ENCODE measurements around the gene UBE2Q1.

Gene UBE2Q1

DNA sequence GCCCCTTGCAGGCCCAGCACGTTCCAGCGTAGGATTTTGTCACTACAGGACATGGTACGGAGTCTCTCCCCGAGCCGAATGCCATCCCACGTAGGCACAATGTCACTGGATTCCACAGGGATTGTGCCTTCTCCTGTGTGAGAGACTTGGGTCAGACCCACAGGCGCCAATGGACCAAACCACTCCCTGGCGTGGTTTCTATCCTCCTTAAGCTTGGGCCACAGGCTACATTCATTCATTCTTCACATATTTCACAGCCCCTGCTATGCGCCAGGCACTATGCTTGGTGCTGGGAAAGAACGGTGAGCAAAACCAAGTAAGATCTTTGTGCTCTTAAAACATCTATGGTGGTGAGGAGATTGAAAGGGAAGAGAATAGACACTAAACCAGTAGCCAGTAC, 27.8 kb upstream of the UBE2Q1 start:
- no peak for TF ChIP-seq GATA3 (IDR thresholded peaks at IDR 0.05; ENCODE audit: low read depth, low read length)
- no peak for TF ChIP-seq GATA2 (IDR thresholded peaks at IDR 0.05; ENCODE audit: low read depth, low read length)

DNA sequence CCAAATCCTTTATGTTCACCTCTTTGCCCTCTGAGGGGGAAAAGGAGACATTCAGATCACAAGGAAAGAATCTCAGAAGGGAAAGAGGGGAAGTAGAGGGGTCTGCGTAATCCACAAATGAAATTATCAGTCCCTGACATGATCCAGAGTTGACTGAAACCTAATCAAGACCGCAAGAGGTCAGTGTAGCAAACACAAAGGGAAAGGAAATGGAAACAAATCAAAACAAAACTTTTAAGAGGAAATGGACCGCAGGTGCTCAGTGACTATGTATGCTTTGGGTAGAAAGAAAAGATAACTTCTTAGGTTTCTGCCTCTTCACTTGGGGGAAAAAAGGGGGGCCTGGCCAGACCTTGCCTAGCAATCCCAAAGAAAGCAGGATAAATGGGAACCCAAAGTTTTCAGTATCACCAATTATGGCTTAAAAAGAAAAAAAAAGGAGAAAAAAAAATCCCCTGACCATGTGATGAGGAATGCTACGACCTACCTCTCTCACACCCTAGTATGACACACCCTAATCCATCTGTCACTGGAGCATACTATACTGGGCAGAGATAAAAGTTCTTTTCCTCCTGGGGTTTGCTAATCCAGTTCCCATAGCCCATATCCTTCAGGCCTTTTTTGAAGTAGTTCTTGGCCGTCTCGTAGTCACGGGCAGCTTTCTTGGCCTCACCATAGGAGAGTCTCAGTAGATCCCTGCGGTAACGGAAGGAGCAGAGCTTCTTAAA, 26.0 kb upstream of the UBE2Q1 start:
- TF ChIP-seq GATA3 (IDR thresholded peaks at IDR 0.05; ENCODE audit: low read depth, low read length), result no peak
- no peak for TF ChIP-seq GATA2 (IDR thresholded peaks at IDR 0.05; ENCODE audit: low read depth, low read length)

DNA sequence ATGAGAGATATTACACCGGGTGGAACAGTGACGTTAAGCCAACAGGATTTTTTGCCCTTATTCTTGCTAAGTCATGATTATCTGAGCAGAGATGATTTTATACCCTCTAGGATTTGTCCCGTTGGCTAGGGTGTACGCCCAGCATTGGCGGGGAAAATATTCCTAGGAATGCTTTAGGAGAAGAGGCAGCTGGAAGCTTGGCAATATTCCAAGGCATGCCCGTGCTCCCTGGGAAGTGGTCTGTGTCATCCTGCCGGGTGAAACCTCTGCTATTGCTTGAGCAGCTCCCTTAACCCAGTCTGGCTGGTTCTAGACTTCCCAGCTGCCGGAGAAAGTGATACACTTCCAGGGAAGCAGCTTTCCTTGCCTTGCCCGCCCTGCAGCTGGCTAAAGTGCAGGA, 25.3 kb upstream of the UBE2Q1 start:
- no peak for TF ChIP-seq GATA3 (IDR thresholded peaks at IDR 0.05; ENCODE audit: low read depth, low read length)
- no peak for TF ChIP-seq GATA2 (IDR thresholded peaks at IDR 0.05; ENCODE audit: low read depth, low read length)

DNA sequence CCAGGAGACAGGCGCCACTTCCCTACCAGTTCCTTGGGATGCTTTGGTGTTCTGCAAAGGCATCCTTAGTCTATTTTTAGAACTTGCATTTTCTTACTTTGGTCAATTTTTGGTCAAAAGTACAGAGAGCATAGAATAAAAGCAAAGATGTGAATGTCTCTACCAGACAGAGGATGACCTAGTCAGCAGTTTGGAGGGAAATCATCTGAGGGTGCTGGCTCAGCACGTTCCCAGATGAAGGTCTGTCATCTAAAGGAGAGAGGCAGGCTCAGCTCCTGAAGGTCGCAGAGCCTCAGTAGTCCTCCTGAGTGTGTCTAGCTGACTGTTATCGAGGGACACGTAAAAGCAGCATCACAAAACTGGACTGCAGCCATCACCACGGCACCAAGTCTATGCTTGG, 24.4 kb upstream of the UBE2Q1 start:
- TF ChIP-seq GATA2 (IDR thresholded peaks at IDR 0.05; ENCODE audit: low read depth, low read length) (no peak), GATA3 (IDR thresholded peaks at IDR 0.05; ENCODE audit: low read depth, low read length) (no peak)

DNA sequence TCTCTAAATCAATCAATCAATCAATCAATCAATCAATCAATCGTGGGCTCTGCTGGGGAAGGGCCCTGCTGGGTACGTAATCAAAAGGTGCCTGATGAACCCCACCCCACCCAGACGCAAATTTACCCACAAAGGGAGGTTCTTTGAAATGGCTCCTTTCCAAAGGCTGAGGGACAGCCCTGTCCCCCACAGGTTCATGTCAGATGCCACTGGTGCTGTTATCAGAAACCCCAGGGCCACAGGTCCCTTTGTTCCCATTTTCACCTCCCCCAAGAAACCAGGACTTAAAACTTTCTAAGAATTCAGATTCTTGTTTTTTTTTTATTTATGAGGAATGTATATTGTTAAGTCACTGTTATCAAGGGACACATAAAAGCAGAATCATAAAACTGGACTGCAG, 23.3 kb upstream of the UBE2Q1 start:
- TF ChIP-seq GATA3 (IDR thresholded peaks at IDR 0.05; ENCODE audit: low read depth, low read length) (no peak), GATA2 (IDR thresholded peaks at IDR 0.05; ENCODE audit: low read depth, low read length) (no peak)

DNA sequence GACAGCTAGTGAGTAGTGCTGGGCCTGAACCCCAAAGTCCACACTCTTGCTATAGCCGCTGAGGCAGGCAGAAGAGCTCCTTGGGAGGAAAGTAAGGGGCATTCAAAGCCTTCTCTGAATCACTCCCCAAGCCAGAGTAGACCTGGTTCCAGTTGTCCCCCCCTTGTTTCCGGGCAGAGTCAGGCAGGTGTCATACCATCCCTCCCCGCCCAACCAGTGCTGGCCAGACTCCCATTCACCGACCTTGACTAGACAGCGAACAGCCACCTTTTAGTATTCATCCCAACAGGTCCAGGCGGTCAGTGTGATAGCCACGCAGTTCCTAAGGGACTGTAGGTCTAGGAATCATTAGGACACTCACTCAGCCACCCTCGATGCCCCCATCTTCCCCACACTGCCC, 20.9 kb upstream of the UBE2Q1 start:
- TF ChIP-seq GATA2 (IDR thresholded peaks at IDR 0.05; ENCODE audit: low read depth, low read length) (no peak), GATA3 (IDR thresholded peaks at IDR 0.05; ENCODE audit: low read depth, low read length) (no peak)

DNA sequence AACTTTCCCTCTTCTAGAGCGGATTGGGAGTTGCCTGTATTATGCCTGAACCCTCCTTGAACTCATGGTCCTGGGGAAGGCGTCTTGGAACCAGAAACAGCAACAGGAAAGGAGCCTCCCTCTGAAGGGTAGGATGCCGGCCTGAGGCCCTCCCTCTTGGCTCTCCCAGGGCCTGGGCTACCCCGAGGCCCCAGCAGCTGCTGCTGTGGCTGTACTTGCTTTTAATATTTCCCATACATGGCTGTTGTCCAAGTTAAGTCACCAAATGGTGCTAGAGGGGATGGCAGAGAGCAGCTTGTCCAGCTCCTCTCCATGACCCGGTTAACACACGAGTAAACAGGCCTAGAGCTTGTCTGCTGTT, 19.6 kb upstream of the UBE2Q1 start:
- TF ChIP-seq GATA2 (IDR thresholded peaks at IDR 0.05; ENCODE audit: low read depth, low read length), result no peak
- no peak for TF ChIP-seq GATA3 (IDR thresholded peaks at IDR 0.05; ENCODE audit: low read depth, low read length)

DNA sequence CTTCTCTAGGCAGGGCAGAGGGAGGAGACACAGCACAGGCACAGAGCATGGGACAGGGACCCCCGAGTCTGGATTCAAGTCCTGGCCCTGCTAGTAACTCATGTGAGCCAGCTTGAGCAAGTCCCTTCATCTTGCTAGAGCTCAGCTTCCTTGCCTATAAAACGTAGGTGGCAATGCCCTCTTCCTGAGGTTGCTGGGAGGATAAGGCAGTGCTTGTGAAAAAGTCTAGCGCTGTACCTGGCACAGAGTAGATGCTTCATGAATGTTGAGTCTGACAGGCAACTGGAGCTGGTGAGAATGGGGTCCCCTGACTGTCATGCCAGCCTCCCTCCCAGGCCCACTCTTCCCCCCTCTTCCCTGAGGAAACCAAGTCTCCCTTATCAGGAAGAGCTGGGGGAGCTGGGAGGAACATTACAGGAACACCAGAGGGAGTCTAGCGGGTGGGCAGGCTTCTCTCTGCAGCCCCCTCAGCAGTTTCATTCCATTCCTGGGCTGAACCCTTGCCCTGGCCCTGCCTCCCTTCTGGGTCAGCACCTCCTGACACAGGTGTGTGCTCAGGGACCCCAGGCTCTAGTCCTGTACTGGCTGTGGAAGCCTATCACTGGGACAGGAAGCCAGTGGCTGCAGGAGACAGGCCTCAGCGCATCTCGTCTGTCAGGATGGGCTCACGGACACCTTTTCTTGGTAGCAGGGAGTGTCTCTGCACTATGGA, 19.0 kb upstream of the UBE2Q1 start:
- TF ChIP-seq GATA2 (IDR thresholded peaks at IDR 0.05; ENCODE audit: low read depth, low read length) (no peak), GATA3 (IDR thresholded peaks at IDR 0.05; ENCODE audit: low read depth, low read length) (no peak)

DNA sequence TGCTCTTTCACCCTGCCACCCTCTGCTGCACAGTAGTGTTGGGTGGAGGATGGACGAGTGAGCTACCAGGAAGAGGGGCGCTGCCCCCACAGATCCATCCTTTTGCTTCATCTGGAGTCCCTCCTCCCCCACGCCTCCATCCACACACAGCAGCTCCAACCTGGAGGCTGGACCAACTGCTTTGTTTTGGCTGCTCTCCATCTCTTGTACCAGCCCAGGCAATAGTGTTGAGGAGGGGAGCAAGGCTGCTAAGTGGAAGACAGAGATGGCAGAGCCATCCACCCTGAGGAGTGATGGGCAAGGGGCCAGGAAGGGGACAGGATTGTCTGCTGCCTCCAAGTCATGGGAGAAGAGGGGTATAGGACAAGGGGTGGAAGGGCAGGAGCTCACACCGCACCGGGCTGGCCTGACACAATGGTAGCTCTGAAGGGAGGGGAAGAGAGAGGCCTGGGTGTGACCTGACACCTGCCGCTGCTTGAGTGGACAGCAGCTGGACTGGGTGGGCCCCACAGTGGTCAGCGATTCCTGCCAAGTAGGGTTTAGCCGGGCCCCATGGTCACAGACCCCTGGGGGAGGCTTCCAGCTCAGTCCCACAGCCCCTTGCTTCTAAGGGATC, 17.6 kb upstream of the UBE2Q1 start:
- TF ChIP-seq GATA2 (IDR thresholded peaks at IDR 0.05; ENCODE audit: low read depth, low read length) (no peak), GATA3 (IDR thresholded peaks at IDR 0.05; ENCODE audit: low read depth, low read length) (no peak)

DNA sequence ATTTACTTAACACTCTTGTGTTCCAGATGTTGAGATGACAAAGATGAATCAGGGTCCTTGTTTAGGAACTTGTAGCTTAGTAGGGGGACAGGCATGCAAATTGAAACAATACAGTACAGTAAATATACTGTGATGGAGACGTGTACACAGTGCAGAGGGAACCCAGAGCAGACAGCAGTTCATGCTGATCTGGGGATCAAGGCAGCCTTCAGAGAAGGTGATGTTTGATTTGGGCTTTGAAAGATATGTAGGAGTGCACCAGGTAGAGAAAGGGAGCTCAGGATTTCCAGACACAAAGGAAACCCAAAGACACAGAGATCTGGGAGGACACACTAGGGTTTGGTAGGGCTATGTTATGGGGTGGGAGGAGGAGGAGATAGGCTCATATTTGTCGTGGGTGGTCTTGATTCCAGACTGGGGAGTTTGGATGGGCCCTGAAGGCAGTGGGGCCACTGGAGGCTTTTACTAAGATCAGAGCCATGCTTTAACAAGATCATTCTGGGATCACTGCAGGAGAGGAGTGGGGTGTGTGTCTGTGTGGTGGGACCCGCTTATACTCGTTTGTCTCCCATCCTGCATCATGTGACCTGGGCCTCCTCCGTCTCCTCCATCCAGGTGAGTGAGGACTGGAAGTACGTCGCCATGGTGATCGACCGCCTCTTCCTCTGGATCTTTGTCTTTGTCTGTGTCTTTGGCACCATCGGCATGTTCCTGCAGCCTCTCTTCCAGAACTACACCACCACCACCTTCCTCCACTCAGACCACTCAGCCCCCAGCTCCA, 16.9 kb upstream of the UBE2Q1 start:
- no peak for TF ChIP-seq GATA2 (IDR thresholded peaks at IDR 0.05; ENCODE audit: low read depth, low read length)
- TF ChIP-seq GATA3 (IDR thresholded peaks at IDR 0.05; ENCODE audit: low read depth, low read length), result no peak

DNA sequence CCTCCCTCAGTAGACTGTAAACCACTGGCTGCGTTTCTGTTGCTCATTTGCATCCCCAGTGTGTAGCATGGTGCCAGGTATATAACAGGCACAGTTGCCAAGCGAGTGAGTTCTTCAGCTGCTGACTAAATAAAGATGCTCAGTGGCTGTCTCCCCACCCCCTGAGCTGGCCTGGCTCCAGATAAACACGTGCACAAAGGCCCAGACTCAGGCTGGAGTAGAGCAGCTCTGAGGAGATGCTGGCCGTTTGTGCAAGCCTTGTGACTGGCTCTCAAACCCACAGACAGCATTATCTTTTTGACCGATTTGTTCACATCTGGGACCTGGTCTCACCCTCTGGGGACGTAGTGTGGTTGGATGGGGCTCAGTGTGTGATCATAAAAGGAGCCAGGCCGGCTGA, 16.3 kb upstream of the UBE2Q1 start:
- TF ChIP-seq GATA2 (IDR thresholded peaks at IDR 0.05; ENCODE audit: low read depth, low read length), result no peak
- TF ChIP-seq GATA3 (IDR thresholded peaks at IDR 0.05; ENCODE audit: low read depth, low read length), result no peak

DNA sequence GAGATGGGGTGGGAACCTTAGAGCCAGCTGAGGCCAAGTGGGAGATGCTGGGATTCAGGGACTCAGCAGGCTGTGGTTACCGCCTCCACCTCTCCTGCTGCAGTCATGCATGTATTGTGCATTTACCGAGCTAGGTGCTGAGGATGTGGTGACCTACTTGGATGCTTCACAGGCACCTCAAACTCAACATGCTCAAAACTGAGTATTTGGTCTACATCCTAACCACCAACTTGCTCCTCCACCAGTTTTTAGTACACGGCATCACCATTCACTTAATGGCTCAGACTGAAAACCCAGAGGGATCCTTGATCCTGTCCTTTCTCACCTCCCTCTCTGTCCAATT, 14.7 kb upstream of the UBE2Q1 start:
- TF ChIP-seq GATA3 (IDR thresholded peaks at IDR 0.05; ENCODE audit: low read depth, low read length) (no peak), GATA2 (IDR thresholded peaks at IDR 0.05; ENCODE audit: low read depth, low read length) (no peak)

DNA sequence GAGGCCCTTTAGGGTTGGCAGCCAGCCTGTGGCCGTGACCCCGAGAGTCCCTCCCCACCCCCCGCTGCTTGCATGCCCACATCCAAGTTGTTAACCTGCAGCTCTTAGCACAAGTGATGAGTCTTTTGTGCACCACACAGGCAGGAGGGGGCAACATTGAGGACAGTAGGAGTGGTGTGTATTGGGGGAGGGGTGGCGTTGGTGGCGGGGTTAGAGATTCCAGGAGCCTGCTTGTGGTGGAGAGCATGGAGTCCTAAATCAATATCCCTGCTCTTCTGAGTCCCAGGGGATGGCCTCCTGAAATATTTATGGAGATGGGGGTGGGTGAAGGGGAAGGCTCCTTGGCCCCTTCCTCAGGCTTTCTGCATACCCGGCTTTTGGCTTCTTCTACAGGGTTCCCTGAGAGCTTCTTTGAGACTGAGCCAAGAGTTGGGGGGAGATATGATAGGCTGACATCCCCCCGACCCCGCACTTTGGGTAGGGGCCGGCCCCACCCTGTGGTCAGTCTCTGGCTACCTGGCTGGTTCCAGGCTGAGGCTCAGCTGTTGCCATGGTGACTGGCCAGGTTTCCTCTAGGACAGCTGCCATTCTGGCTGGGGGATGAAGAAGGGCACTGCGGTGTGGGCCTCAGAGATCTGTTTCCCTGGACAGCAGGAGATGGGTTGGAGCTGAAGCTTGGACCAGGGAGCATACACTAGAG, 14.2 kb upstream of the UBE2Q1 start:
- TF ChIP-seq GATA2 (IDR thresholded peaks at IDR 0.05; ENCODE audit: low read depth, low read length) (no peak), GATA3 (IDR thresholded peaks at IDR 0.05; ENCODE audit: low read depth, low read length) (no peak)

DNA sequence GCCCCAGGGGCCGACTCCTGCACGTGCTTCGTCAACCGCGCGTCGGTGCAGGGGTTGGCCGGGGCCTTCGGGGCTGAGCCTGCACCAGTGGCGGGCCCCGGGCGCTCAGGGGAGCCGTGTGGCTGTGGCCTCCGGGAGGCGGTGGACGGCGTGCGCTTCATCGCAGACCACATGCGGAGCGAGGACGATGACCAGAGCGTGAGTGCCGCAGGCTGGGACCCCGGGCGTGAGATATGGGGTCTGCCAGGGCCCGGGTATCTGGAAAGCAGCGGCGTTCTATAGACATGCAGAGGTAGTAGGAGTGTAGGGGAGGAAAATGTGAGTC, 13.5 kb upstream of the UBE2Q1 start:
- TF ChIP-seq GATA3 (IDR thresholded peaks at IDR 0.05; ENCODE audit: low read depth, low read length) (no peak), GATA2 (IDR thresholded peaks at IDR 0.05; ENCODE audit: low read depth, low read length) (no peak)
